Body of pancreas (tissue), 4 donors: ENCODE measurements around the gene PRPSAP1. TPM values are rescaled to one million over a fixed set of nuclear protein-coding genes. Genes with fewer than 3 reads are reported as not detected.

Experiments used
- ATAC-seq: fragments of 150-250 bp; one replicate; pipeline ENCODE4 v1.9.1; 2016
- DNase-seq, 4 donors: peaks; one replicate each; pipeline ENCODE4 v3.0.0-alpha.2; 2019
- H3K27ac ChIP-seq, 4 donors: fragments of 200-600 bp; sonication (generic); 1 replicate in 3 of 4; 2 replicates in 1 of 4; pipeline versions ENCODE4 v1.5.1 to v1.6.1; 2016 to 2019; ENCODE audit warnings: mild to moderate bottlenecking in 1 of 4, mixed read lengths in 1 of 4, moderate library complexity in 1 of 4
- H3K27me3 ChIP-seq, 2 donors: fragments of 200-600 bp; sonication (generic); one replicate each; pipeline ENCODE4 v1.6.0; 2016; ENCODE audit warnings: mild to moderate bottlenecking in 1 of 2
- H3K36me3 ChIP-seq, 2 donors: fragments of 200-600 bp; sonication (generic); replicated peaks in 1 of 2; 2 replicates each; pipeline ENCODE4 v1.5.1; 2016; ENCODE audit warnings: low read depth in 2 of 2; ENCODE audit not compliant: insufficient read depth in 1 of 2
- H3K4me1 ChIP-seq: fragments of 200-600 bp; sonication (generic); one replicate; pipeline ENCODE4 v1.6.0; 2016
- H3K4me3 ChIP-seq, 2 donors: fragments of 200-600 bp; sonication (generic); 1 replicate in 1 of 2; 2 replicates in 1 of 2; pipeline ENCODE4 v1.5.1; 2016 to 2019
- H3K9me3 ChIP-seq, 3 donors: fragments of 200-600 bp; sonication (generic); 1 replicate in 2 of 3; 2 replicates in 1 of 3; pipeline ENCODE4 v1.5.1; 2016
- POLR2A ChIP-seq, 3 donors: fragments of 450-650 bp; IDR thresholded peaks; one replicate each; pipeline ENCODE4 v1.6.1; 2016; ENCODE audit warnings: antibody characterized with exemption in 3 of 3, mild to moderate bottlenecking in 2 of 3
- WGBS, 2 donors: methylation state at CpG; one replicate each; pipeline ENCODE4 v1.1.5; 2017; 5-methylcytosine and 5-hydroxymethylcytosine counted together
- intact Hi-C: fragments of 100-400 bp; cut with DNase I; formaldehyde crosslinking; loops from one replicate; pipeline ENCODE4 v1.15.1; 2023
- total RNA-seq, 2 donors: library from RNA; depleted of rRNA; stranded (reverse); fragments of >200 nt; gene quantifications; one replicate each; pipeline ENCODE4 v1.1.0, GENCODE V29; 2016
- TF ChIP-seq, protein P1 (sequence below), 7 experiments: fragments of 450-650 bp in 4 of 7; fragments of 200-600 bp in 3 of 7; sonication (generic) in 3 of 7; IDR thresholded peaks; one replicate each; pipeline ENCODE4 v1.5.1; 2016 to 2019; ENCODE audit warnings: antibody characterized with exemption in 7 of 7

Gene PRPSAP1
- total RNA-seq, 2 donors from 2014 or later, result 34.8 to 55.7 TPM

DNA sequence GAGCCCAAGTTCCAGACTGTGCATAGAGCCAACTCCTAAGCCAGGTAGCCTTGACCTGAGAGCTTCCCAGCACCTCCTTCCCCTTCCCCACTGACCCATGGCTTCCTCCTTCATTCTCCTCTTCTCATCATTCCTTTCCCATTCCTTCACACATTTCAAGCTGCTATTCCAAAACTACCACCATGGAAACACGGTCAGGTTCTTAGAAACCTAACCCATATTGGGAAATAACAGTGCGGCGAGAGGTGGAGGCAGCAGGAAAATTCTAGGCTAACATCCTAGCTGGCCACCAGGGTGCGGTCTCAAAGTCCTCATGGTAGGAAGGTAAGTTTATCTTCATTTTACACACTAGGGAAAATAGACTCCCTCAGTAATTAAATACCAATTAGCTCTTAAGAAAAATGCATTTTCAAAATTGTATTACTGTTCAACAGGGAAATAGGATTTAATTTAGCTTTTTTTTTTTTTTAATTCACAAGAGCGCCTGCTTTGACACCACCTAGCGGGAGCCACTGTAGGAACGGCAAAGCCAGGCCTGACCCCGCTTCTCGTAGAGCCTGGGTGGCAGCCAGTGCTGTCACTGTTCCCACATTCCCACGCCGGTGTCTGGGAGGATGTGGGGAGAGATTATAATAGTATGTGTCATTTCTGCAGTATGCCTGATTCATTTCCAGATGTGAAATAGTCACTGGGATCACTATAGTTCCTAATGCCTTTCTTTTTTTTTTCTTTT, 16.7 kb upstream of the PRPSAP1 start:
- TF ChIP-seq POLR2A (IDR thresholded peaks at IDR 0.05), result no peak
- TF ChIP-seq, protein P1, sequence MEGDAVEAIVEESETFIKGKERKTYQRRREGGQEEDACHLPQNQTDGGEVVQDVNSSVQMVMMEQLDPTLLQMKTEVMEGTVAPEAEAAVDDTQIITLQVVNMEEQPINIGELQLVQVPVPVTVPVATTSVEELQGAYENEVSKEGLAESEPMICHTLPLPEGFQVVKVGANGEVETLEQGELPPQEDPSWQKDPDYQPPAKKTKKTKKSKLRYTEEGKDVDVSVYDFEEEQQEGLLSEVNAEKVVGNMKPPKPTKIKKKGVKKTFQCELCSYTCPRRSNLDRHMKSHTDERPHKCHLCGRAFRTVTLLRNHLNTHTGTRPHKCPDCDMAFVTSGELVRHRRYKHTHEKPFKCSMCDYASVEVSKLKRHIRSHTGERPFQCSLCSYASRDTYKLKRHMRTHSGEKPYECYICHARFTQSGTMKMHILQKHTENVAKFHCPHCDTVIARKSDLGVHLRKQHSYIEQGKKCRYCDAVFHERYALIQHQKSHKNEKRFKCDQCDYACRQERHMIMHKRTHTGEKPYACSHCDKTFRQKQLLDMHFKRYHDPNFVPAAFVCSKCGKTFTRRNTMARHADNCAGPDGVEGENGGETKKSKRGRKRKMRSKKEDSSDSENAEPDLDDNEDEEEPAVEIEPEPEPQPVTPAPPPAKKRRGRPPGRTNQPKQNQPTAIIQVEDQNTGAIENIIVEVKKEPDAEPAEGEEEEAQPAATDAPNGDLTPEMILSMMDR (IDR thresholded peaks at IDR 0.05), result peak in 6 of 7 experiments; percentile 34 to 72 (median 52)
- Histone ChIP-seq H3K27me3 (no peaks in the 10 kb centered on the region), H3K36me3 (no peaks in the 10 kb centered on the region), H3K4me3 (no peak overlapping the region), H3K27ac (peak overlapping the region; percentile 2 to 64 (median 42)), H3K9me3 (no peaks in the 10 kb centered on the region), H3K4me1 (peaks cover 17% of the 10 kb centered on the region)
- 24 to 29% methylated on average over 11 of the region's 11 CpGs for WGBS, 2 donors
- peak; percentile 72 for ATAC-seq
- peak; percentile 60 to 76 (median 73) for DNase-seq
- intact Hi-C loops, result no loop called here

DNA sequence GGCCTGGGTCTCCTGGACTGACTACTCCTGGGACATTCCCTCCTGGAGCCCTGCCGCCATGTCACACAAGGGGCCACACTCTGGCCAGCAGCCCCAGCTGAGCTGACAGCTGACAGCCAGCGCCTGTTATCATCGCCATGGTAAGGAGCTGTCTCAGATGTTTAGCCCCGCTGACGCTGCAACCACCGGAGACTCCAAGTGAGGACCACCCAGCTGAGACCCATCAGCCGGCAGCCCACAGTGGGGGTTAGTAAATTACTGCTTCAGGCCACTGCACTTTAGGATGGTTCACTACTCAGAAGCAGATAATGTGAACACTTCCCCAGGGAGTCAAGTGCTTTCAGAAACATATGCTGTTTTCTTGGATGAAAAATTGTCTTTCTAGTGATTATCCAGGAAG, 16.1 kb upstream of the PRPSAP1 start:
- DNase-seq, result no peak
- intact Hi-C loops, result no loop called here
- Histone ChIP-seq H3K4me3 (no peak overlapping the region), H3K4me1 (peaks cover 14% of the 10 kb centered on the region), H3K27ac (peak overlapping the region in 3 of 4 donors; percentile 38 to 64 (median 46)), H3K9me3 (no peaks in the 10 kb centered on the region), H3K36me3 (no peaks in the 10 kb centered on the region), H3K27me3 (no peaks in the 10 kb centered on the region)
- no peak for ATAC-seq
- 74 to 80% methylated on average over 1 to 7 of the region's 7 CpGs for WGBS, 2 donors
- TF ChIP-seq POLR2A (IDR thresholded peaks at IDR 0.05), result no peak
- TF ChIP-seq, protein P1 (IDR thresholded peaks at IDR 0.05), result no peak

DNA sequence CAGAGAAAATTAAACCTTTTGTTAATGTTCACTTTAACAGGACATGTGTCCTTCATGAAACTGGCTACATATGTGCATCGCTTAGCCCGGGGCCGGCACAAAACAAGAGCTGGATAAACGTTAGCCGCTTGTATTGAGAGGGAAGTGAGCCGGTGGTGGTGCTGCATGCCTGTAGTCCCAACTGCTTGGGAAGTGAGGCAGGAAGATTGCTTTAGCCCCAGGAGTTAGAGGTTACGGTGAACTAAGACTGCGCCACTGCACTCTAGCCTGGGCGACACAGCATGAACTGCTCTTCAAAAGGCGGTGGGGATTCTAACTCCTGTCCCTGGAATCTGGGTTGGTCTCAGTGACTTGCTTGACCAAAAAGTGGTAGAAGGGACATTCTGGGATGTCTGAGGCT, 15.7 kb upstream of the PRPSAP1 start:
- H3K4me1 ChIP-seq, result peaks cover 14% of the 10 kb centered on the region
- no peak overlapping the region for H3K27ac ChIP-seq
- ATAC-seq, result no peak
- TF ChIP-seq POLR2A (IDR thresholded peaks at IDR 0.05), result no peak
- TF ChIP-seq, protein P1 (IDR thresholded peaks at IDR 0.05), result no peak
- no peaks in the 10 kb centered on the region for H3K27me3 ChIP-seq
- 88 to 92% methylated on average over 6 to 10 of the region's 10 CpGs for WGBS, 2 donors
- no peak for DNase-seq
- no peaks in the 10 kb centered on the region for H3K36me3 ChIP-seq
- H3K4me3 ChIP-seq, result no peak overlapping the region
- no peaks in the 10 kb centered on the region for H3K9me3 ChIP-seq
- intact Hi-C loops, result no loop called here

DNA sequence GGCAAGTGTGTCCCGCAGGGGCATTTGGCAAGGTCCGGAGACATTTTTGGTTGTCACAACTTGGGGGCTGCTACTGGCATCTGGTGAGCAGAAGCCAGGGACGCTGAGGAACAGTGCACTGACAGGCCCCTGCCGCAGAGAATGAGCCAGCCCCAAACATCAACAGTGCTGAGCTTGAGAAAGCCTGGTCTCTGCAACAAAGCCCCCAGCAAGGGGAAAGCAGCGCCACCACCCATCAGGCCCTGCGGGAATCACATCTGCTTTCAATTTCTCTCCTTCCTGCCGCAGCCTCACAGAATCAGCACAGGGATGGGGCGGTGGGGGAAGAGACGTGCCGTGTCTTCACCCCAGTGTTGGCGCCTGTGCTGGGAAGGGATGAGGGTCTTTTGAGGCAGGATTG, 14.8 kb upstream of the PRPSAP1 start:
- H3K4me1 ChIP-seq, result peaks cover 14% of the 10 kb centered on the region
- WGBS, 2 donors, result 92 to 93% methylated on average over 5 to 11 of the region's 11 CpGs
- TF ChIP-seq, protein P1 (IDR thresholded peaks at IDR 0.05), result no peak
- TF ChIP-seq POLR2A (IDR thresholded peaks at IDR 0.05), result no peak
- ATAC-seq, result no peak
- no peak overlapping the region for H3K4me3 ChIP-seq
- H3K36me3 ChIP-seq, result no peaks in the 10 kb centered on the region
- no peak overlapping the region for H3K27ac ChIP-seq
- no peaks in the 10 kb centered on the region for H3K27me3 ChIP-seq
- DNase-seq, result no peak
- intact Hi-C loops, result no loop called here
- H3K9me3 ChIP-seq, result no peaks in the 10 kb centered on the region

DNA sequence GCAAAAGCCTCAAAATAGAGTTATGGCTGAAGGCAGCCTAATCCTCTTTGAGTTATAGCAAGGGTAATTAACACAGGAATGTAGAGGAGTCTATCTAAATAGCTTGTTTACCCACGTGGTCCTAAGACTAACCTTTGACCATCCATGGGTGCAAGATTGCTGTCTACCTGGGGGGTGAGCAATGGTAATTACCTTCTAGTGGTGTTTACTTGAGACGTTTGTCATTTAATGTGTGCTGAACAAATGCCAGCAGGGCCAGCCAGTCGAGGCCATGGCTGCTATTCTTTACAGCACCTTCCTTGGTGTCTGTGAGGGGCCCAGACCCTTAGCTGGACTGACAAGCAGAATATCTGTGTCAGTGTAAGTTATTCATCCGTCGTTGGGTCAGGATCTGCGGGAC, 13.9 kb upstream of the PRPSAP1 start:
- no peaks in the 10 kb centered on the region for H3K27me3 ChIP-seq
- intact Hi-C loops, result no loop called here
- no peaks in the 10 kb centered on the region for H3K9me3 ChIP-seq
- TF ChIP-seq, protein P1 (IDR thresholded peaks at IDR 0.05), result no peak
- no peak for TF ChIP-seq POLR2A (IDR thresholded peaks at IDR 0.05)
- no peak overlapping the region for H3K4me3 ChIP-seq
- peaks cover 14% of the 10 kb centered on the region for H3K4me1 ChIP-seq
- no peak overlapping the region for H3K27ac ChIP-seq
- ATAC-seq (no peak), DNase-seq (no peak)
- 67 to 72% methylated on average over 1 to 6 of the region's 6 CpGs for WGBS, 2 donors
- no peaks in the 10 kb centered on the region for H3K36me3 ChIP-seq
